Bone marrow (tissue), 2 donors: Measurements from ENCODE around the gene PLA2G15.

Experiments
- DNase-seq, 2 donors: peaks; one replicate each; lab custom pipeline; 2025; lab: John Stamatoyannopoulos, UW

PLA2G15 gene

DNA sequence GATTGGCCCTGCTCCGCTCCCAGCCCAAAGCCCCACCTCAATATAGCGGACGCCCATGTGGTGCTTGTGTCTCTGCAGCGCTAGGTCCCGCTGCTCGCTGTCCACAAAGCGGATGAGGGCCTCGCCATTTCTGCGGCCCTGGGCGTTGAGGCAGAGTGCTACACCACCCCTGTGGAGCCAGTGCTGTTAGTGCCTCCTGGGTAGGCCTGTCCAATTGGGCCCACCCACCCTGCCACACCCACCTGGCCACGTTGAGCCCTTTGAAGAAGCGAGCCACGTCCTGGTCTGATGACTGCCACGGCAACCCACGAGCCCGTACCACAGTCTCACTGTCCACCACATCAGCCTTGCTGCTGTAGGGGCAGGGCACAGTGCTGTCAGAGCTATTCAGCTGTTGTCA lies 12.8 kb upstream of the PLA2G15 start:
- no peak for DNase-seq

DNA sequence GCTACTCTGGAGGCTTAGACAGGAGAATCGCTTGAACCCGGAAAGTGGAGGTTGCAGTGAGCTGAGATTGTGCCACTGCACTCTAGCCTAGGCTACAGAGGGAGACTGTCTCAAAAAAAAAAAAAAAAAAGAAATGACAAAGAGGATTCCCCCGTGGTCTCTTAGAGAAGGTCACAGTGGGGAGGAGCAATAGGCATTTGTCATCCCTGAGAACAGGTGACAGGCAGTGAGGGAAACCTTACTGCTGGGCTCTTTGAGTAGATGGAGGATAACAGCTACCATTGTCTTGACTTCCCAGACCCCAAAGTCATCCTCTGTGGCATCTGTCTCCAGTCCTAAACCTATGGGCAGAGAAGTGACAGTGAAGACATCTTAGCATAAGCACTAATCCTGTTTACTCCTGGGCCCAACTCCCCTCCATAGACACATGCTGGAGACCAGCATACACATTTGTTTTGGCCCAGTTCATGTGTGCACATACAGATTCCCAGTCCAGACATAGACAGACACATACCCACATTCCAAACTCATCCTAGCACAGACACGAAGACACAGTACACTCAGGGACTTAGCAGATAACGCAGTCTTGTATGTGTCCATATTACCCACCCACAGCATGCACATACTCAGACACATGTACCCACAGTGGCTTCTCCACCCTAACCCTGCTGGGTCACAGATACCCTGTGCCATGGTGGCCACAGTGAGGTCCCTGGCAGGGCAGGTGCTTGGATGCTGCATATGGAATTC lies 11.9 kb upstream of the PLA2G15 start:
- DNase-seq: no peak

DNA sequence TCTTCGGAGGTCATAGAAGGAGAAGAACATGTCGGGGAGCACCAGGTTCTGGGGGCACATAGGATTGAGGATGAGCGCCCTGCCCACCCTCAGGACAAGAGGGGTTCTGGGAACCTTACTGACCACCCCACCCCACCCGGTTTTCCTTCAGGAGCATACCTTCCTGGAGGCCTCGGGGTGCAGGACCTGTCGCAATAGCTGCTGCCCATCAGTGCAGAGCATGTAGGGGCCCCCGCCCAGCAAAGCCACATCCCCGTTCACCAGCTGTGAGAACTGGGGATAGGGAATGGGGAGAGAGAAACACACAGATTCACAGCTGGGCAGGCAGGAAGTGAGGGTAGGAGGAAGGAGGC lies 11.4 kb upstream of the PLA2G15 start:
- no peak for DNase-seq

DNA sequence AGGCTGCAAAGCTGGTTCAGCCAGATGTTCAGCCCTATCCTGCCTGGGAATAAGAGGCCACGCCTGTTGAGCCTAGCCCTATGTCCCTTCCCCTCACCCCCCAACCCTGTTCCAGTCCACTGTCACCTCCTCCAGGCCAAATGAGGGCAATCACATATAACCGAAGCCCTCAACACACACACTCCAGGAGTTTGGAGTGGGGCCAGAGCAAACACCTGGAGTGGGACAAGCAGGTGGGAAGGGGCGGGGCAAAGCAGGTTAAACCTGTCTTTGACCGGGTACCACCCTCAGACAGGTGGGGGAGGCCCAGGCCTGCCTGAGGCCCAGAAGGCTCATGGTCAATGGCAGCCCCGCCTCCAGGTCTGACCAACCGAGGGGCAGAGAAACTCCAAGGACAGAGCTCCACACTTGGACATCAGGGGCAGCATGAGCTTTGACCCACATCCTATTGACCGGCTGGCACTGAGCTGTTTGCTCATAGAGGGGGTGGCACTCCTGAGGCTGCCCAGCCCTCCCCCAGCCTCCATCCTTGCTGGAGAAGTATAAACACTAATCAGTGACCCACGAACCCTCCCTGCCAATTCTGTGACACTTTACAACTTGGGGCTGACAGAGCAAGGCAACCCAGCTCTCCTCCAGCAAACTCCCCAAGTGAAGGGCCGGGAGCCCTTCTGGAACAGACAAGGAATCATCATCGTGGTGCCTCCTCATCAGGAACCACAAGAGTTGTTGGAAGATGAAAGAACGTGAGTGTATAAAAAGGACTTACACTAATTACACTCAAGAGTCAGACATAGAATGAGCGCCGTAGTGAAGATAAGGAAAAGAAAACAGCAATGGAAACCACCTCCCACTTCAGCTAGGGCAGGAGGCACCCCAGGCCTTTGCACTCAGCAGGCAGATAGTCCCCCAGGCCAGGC lies 10.7 kb upstream of the PLA2G15 start:
- peak in 1 of 2 donors; percentile 12 for DNase-seq

DNA sequence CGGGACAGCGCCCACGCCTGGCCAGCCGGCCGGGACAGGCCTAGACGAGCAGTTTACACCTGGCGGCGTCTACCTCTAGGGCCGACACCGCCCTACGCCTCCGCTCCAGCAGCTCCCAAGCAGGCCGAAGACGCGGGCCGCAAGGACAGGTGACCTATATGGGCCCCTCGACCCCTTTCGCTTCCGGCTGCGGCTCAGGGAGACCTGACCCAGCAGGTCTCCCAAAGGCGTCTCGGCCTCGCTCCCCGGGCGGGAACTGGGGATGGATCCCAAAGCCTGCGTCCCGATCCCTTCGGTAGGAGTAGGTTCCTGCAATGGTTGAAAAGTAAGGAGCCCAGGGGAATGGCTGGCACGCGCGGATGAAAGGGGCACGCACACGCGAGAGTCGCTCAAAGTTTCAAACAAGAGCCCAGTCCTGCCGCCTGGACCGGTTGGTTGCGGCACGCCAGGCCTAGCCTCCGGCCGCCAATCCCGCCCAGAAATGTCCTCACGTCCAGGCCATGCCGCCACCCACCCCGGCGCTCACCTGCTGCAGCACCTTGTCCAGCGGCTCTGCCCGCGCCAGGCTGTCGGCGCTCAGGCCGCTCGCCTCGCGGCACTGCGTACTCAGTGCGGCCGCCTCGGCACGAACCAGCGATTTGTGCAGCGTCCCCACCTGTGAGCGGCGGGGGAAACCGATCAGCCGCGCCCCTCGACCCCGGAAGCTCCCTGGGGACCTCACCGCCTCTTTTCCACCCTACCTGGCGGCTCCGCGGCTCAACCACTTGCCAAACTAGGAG lies 9.9 kb upstream of the PLA2G15 start:
- no peak for DNase-seq

DNA sequence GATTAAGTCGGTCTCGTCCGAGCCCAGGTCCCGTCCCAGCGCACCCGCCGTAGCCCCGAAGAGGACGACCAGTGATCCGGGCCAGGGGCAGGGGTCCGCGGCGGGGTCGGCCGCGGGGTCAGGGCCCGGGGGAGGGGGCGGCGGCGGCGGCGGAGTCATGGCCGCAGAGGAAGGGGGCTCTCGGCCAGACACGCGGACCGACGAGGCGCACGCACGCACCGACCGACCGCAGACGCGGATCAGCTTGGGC lies 9.4 kb upstream of the PLA2G15 start, which contains the start of gene ESRP2:
TSS of gene ESRP2 (minus strand) at position 241 of the 250 bp plus-strand sequence. CDS start at position 159, 82 bp downstream.
- DNase-seq: no peak

DNA sequence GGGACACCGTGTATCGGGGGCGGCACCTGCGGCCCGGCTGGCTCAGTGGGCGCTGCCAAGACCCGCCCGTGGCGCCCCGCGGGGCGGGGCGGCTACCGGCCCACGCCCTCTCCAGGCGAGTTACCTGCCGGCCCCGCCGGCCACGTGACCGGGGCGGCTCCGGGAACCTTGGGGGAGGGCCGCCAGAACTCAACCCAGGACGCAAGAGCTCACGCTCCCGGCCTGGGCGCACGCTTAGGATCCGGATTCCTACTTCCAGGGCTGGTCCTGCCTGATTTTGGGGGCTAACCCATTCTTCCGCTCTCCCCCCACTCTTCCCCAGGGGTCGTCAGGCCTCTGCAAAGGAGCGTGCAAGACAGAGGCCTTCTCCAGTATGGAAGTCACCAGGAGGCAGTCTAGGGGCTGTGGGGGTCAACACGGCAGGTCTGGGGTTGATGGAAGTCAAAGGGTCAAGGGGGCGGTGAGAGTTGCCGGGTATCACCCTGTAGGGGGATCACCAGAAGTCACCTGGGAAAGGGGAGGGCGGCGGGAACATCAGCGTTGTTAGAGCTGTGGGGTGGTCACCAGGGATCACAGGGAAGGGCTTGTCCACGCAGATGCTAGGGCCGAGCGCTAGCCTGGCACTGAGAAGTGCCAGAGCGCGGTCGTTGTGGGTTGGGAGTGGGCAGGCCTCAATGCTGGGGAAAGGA lies 8.9 kb upstream of the PLA2G15 start:
- DNase-seq: no peak

DNA sequence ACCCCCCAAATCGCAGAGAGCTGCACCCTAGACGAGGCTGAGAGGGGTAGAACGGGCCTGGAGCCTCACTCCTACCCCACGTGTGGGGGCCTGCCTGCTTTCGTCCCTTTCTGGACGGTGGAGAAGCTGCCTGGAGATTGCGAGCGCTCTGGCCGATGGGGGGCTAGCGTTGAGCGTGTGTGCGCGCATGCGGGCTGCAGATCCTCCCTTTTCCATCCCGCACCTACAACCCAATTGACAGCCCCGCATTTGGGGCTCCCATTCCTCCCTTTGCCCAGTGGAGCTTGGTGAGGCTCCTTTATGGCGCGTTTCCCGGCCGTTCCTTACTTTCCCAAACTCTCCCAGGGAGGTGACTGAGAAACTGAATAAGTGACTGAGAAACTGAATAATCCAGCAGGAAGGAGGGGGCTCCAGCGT lies 8.3 kb upstream of the PLA2G15 start:
- DNase-seq: no peak

DNA sequence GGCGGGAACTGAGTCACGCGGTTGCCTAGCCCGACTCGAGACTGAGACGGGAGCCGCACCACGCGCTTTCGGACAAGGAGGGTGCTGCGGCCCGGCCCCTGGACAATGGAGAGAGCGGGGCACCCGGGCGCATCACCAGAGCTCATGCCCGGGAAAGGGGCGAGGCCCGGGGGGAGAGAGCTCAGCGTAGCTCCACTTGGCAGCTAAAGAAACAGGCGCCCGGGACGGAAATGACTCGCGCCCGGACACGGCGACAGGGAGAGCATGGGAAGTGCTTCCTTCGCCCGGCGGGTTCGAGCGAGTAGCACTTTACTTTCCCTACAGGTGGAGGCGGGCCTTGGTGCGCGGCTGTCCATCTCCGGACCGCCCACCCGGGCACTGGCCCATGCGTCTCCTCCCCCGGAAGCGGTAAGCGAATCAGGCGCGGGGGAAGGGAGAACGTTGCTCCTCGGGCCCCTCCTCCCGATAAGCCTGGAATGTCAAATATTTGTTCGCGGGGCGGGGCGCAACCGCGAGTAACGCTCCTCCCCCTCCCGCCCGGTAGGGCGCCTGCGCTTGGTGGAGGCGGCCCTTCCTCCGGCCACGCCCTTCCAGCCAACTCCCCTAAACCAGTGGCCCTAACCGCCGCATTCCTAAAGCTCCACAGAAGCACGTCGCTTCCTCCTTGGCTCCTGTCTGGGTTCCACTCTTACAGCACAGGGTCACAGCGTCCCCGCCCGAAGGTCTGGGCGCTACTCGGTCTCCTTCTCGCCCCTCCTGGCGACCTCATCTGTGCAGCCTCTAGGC lies 7.7 kb upstream of the PLA2G15 start:
- peak; percentile 75 to 76 for DNase-seq

DNA sequence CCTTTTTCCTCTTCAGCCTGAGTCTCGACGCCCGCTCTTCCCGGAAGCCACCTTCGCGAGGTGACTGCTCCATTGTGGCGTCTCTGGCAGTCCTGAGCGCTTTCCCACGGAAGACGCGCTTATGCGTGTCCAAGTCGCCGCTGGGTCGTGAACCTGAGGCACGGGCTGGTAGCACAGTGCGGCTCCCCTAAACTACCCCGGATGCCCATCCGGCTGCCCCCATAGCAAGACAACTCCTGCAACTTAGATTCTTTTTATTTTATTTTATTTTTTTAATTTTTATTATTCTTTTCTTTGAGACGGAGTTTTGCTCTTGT lies 7.2 kb upstream of the PLA2G15 start:
- no peak for DNase-seq

DNA sequence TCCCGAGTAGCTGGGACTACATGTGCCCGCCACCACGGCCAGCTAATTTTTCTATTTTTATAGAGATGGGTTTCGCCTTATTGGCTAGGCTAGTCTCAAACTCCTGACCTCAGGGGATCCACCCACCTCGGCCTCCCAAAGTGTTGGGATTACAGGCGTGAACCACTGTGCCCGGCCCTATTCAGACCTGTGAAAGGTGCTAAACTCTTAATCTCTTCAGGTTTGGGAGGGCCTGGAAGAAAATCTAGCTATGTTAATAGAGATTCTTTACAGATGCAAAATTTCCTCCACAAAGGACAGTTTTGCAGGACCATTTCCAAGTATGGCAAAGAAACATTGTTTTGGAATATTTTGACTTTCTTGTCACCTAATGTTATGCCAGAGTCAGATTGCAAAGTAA lies 3.1 kb upstream of the PLA2G15 start:
- no peak for DNase-seq

DNA sequence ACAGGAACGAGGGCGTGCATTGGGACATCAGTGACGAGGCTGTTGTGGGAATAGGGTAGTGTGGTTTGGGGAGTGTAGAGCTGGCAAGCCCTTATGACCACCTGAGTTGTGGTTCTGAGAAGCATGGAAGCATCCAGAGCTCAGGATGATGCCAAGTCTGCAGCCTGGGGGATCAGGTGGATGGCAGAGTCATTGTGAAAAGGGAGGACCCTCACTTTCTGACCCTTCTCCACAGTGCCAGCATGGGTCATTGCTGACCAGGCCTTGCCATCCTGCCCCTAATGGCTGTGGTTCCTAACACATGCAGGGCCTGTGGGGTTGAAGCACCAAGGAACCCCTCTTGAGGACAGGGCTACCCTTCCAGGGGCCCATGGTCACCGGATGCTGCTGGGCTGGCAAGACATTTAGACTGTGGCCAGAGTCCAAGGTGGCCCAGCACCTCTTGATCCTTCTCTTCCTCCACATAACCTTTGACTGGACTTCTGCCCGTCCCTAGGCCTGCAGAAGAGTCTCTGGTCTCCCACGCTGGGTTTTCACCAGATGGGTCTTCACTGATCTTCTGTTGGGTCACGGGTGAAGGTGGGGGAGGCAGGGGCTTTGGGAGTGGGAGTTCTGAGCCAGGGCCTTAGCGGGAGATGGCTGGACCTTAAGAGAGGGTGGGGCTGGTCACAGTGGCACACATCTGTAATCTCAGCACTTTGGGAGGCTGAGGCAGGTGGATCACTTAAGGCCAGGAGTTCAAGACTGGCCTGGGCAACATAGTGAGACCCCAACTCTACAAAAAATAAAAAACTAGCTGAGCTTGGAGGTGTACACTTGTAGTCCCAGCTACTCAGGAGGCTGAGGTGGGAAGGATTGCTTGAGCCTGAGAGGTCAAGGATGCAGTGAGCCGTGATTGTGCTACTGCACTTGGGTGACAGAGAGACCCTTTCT lies 2.0 kb upstream of the PLA2G15 start:
- DNase-seq: no peak

DNA sequence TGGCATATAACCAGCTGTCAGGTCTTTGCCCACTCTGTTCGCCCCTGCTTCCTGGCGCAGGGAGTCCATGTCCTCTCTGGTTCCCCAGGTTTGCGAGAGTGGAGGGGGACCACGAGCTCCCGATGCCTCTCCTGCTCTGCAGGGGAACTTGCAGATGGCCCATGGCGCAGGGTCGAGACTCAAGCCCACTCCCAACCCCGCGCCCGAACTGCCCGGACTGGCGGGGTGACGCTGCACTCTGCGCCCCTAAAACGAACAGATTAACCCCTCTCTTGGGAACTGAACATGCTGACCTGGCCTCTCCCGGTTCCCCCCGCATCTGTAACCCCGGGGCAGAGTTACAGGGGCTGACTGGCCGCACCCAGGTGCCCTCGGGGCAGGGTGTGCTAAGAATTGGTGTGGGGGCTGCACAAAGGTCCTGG lies 681 bp upstream of the PLA2G15 start:
- DNase-seq: no peak

DNA sequence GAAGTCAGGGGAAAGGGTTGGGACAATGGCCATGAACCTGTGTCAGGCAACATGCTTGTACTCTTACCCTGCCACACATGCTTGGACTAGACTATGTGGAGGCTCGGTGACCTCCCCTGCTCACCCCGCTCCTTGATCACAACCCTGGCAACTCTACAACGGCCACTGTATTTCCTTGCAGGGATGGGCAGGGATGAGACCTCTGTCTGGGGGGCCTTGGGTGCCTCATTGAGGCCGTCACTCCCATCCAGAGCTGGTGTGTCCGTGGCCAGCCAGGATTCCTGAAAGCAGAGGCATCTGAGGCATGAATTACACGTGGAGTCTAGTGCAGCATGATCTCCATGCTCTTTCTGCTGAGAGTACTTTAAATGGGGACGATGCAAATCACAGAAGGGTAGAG lies 948 bp downstream of the PLA2G15 start:
- DNase-seq: no peak

DNA sequence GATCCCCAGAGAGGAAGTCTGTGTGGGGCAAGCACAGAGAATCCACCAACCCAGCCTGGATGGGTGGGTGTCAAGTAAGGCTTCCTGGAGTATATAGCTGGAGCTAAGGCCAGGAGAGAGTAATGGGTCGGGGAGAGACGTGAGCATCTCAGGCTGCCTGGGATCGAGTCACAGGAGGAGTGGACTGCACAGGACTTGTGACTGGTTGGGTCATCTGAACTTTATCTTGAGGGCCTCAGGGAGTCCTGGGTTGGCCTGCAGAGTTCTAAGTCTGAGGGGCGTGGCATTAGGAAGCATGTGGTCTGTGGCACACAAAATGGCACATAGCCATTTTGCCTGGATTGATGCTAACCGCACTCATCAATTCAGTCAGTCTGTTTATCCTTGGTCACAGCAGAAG lies 1.5 kb downstream of the PLA2G15 start:
- DNase-seq: no peak

DNA sequence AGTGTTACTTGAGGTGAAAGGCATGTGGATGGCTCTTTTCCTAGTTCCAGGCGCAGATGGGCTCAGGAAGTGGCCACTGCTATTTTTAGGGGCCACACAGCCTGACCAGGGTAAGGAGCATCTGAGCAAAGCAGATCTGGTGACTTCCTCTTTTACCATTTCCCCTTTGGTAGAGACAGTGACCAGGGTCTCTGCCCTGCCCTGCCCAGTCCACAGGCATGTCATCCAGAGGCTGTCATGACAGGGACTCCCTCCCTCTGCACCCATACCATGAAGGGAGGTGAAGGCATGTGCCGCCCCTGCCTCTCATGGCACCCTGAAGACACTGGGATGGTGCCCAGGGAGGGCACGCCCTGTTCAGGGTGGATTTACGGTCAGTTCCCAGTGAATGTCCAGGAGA lies 2.2 kb downstream of the PLA2G15 start:
- no peak for DNase-seq

DNA sequence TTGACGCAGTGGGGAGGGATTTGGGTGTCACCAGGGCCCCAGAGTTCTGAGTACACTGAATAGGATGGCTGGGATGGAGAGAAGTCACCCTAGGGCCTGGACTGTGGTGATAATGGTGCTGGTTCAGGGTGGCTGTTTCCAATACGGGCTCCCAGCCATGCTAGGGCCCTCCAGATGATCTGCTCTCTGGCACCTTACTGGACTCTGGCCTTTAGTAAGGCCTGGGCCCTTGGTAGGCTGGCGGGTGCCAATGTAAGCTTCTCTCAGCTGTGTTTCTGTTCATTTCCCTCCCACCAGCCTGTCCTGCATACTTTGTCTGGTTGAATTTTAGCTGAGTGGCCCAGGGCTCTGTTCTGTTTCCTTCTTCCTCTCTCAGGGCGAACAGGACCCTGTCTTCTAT lies 2.8 kb downstream of the PLA2G15 start:
- DNase-seq: no peak

DNA sequence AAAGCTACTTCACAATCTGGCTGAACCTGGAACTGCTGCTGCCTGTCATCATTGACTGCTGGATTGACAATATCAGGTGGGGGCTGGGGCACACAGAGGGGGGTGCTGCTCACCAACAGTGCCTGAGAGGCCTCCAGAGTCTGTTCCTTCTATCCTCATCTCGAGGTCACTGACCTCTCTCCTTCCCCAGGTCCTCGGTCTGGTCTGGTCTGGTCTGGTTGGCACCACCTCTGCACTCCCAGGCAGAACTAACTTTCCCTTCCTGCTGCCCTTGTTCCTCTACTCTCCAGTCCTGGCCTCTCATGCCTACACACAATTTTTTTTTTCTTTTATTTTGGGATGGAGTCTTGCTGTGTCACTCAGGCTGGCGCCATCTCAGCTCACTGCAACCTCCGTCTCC lies 4.2 kb downstream of the PLA2G15 start:
- no peak for DNase-seq

DNA sequence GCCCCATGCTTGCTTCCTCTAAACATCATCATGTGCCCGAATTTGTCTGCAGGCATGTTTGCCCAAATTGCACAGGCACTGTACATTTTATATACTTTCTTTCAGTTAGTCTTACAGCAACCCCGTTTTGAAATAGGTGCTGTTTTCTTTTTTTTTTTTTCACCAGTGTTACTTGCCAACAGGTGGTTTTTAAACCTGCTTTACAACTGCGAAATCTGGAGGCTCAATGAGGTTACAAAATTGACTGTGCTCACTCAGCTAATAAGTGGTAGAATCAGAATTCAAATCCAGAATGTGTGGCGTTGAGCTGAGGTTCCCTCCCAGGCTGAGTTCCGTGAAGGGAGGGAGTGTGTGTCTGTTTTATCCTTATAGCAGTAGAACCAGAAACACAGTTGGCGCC lies 5.8 kb downstream of the PLA2G15 start:
- DNase-seq: no peak

DNA sequence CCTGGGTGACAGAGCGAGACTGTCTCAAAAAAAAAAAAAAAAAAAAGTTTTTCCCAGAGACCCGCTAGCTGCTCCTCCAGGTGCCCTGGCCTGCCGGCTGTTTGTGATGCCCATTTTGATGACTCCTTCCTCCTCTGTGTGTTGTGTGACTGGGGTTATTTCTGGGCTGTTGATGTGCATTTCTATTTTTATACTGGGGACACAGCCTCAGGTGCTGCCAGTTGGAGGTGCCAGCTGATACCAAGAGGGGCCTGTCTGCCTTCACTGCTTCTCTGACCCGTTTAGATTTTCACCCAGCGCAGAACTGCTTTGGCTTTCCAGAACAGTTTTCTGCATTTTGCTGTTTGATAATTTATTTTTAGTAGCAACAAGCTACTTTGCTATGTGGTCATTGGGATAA lies 6.7 kb downstream of the PLA2G15 start:
- DNase-seq: no peak
